Measurements from ENCODE around the gene TRAF4.

Gene TRAF4

DNA sequence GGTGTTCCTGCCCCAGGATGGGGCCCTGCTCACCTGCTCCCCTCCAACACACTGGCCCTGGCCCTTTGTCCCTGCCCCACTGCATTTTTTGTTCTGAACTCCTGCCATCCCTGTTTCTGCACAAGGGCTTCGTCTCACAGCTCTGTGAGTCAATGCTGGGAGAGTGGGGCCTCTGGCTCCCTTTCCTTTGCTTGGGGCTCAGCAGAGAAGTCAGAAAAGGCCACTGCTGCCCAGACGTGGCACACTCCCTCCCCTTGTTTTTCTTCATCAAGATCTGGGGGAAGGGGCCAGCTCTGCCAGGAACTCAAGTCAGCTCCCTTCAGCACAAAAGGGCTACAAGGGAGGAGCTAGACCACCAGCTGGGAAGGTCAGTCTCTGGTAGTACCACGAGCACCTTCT is 41.1 kb upstream of the TRAF4 start:
- DNase-seq (ENCODE audit: extremely low spot score): no peak
- POLR2A ChIA-PET: interaction anchor here (1.0 to 15.7 kb wide), 4 partner anchors 8 to 41 kb away, joined by 3 to 309 read pairs (median 14); partner anchors contain the start of genes NEK8, PROCA1, RPL23A and SDF2
- CTCF ChIA-PET: interaction anchor here (0.8 kb wide), 1 partner anchor 59 kb away, joined by 3 read pairs; no protein-coding TSS in a partner anchor
- TF ChIP-seq FOXA1 (IDR thresholded peaks at IDR 0.05): no peak

DNA sequence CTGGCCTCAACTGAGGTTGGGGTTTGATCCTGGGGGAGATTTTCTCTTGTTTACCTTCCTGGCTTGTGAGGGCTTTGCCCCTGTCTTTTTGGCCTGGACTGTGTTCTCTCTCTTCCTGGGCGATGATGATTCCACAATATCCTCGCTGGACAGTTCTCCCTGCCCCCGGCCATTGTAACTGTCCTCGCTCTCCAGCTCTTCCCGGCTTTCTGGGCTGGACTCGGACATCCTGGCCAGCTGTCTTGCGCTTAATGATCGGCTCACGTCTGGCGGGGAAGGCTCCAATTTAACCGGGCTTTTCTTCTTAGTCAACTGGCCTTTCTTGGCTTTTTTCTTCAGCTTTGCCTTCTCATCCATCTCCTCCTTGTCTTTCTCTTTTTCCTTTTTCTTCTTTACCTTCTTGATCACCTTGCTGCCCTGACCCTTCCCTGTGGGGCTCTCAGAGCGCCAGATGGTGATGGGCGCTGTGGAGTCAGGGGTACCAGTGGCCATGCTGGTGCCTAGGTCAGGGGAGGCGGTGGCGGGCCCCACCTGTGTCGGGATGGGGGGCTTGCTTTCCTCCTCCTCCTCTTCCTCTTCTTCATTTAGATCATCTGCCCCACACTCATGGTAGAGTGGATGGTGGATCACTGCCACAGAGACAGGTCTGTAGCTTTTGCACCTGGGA is 40.1 kb upstream of the TRAF4 start:
- ChIA-PET CTCF (no interaction called here), POLR2A (interaction anchor here (15.7 kb wide), 1 partner anchor 21 kb away, joined by 309 read pairs; the partner anchor contains the start of genes NEK8, RPL23A and TLCD1)
- DNase-seq (ENCODE audit: extremely low spot score): no peak
- TF ChIP-seq LEF1 (IDR thresholded peaks at IDR 0.05; ENCODE audit: borderline replicate concordance) (no peak), FOXA1 (IDR thresholded peaks at IDR 0.05) (no peak), CTBP1 (IDR thresholded peaks at IDR 0.05; ENCODE audit: borderline replicate concordance) (no peak), L3MBTL2 (conservative IDR thresholded peaks at IDR 0.05) (no peak), ZNF384 (IDR thresholded peaks at IDR 0.05) (no peak), SP1 (IDR thresholded peaks at IDR 0.05) (no peak), FOXK2 (IDR thresholded peaks at IDR 0.05) (no peak), BHLHE40 (IDR thresholded peaks at IDR 0.05; ENCODE audit: borderline replicate concordance) (no peak)
- TF ChIP-seq, protein P1, sequence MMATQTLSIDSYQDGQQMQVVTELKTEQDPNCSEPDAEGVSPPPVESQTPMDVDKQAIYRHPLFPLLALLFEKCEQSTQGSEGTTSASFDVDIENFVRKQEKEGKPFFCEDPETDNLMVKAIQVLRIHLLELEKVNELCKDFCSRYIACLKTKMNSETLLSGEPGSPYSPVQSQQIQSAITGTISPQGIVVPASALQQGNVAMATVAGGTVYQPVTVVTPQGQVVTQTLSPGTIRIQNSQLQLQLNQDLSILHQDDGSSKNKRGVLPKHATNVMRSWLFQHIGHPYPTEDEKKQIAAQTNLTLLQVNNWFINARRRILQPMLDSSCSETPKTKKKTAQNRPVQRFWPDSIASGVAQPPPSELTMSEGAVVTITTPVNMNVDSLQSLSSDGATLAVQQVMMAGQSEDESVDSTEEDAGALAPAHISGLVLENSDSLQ (IDR thresholded peaks at IDR 0.05): no peak

DNA sequence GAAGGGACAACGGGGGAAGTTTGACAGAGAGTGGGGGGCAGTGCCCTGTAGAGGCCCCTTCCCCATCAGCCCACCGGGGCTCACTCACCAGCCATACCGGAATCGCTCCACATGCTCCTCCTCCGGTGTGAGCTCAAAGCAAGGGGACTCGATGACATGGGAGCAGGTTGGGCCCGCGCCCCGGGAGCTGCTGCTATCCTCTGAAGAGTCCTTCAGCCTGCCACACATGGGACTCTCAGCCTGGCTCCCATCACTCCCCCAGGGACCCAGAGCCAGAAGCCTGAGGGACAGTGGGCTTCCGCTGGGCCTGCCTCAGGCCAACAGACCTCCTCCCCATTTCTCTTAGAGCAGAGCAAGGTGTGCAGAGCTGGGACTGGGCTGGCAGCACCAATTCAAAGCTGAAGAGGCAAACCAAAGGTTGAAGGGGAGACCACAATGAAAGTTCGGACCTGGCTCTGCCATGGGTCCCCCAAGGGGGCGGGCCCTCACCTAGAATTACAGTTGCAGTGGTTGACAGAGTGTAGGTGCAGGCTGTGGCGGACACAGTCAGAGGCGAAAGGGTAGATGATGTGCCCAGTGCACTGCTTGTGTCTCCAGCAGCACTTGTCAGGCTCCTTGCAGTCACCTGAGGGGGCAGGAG is 39.5 kb upstream of the TRAF4 start:
- no peak for DNase-seq (ENCODE audit: extremely low spot score)
- ChIA-PET CTCF (interaction anchor here (0.6 kb wide), 1 partner anchor 16 kb away, joined by 3 read pairs; no protein-coding TSS in a partner anchor), POLR2A (interaction anchor here (0.7 to 15.7 kb wide), 2 partner anchors 12 to 20 kb away, joined by 3 to 309 read pairs; partner anchors contain the start of genes NEK8, RPL23A and TLCD1)
- TF ChIP-seq L3MBTL2 (conservative IDR thresholded peaks at IDR 0.05) (no peak), FOXA1 (IDR thresholded peaks at IDR 0.05) (no peak), TARDBP (IDR thresholded peaks at IDR 0.05) (no peak), FOXM1 (IDR thresholded peaks at IDR 0.05; ENCODE audit: borderline replicate concordance) (no peak), BHLHE40 (IDR thresholded peaks at IDR 0.05; ENCODE audit: borderline replicate concordance) (no peak), ELF4 (IDR thresholded peaks at IDR 0.05) (no peak), ZNF384 (IDR thresholded peaks at IDR 0.05) (no peak), SP1 (IDR thresholded peaks at IDR 0.05) (no peak), CTBP1 (IDR thresholded peaks at IDR 0.05; ENCODE audit: borderline replicate concordance) (no peak), FOXK2 (IDR thresholded peaks at IDR 0.05) (no peak), SUZ12 (IDR thresholded peaks at IDR 0.05) (no peak)
- TF ChIP-seq, protein P1 (IDR thresholded peaks at IDR 0.05): no peak

DNA sequence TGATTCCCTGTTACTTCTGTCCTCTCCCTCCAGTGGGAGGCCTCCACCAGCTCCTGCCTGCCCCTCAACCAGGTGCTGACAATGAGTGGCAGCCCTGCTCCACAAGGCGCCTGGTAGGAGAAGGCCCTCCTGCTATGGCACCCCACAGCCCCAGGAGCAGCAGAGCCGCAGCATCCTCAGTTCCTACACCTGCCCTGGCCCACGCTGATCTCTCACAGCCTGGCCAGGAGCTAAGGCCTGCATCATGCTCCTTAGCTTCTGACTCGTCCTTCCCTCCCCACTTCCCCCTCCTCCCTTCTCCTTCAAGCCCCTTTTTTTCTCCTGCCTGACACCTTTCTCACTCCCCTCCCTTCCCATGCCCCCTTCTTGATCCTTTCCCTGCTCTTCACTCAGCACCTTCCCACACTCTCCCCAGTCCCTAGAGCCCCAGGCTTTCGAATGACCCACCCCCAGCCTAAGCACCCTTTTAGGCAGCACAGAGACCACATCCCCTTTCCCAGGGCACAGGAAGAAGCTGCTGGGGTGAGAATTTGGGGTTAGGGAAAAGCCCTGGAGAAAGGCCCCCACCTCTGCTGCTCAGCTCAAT is 38.6 kb upstream of the TRAF4 start:
- TF ChIP-seq NFRKB (IDR thresholded peaks at IDR 0.05) (no peak), BHLHE40 (IDR thresholded peaks at IDR 0.05; ENCODE audit: borderline replicate concordance) (no peak), FOXK2 (IDR thresholded peaks at IDR 0.05) (no peak), FOXA1 (IDR thresholded peaks at IDR 0.05) (no peak), ARNT (IDR thresholded peaks at IDR 0.05) (no peak), L3MBTL2 (conservative IDR thresholded peaks at IDR 0.05) (no peak), LEF1 (IDR thresholded peaks at IDR 0.05; ENCODE audit: borderline replicate concordance) (no peak), HDGF (IDR thresholded peaks at IDR 0.05; ENCODE audit: borderline replicate concordance) (no peak), SUZ12 (IDR thresholded peaks at IDR 0.05) (no peak), CTBP1 (IDR thresholded peaks at IDR 0.05; ENCODE audit: borderline replicate concordance) (no peak), SP1 (IDR thresholded peaks at IDR 0.05) (no peak), ELF4 (IDR thresholded peaks at IDR 0.05) (no peak), ZNF384 (IDR thresholded peaks at IDR 0.05) (no peak), TARDBP (IDR thresholded peaks at IDR 0.05) (no peak), FOXM1 (IDR thresholded peaks at IDR 0.05; ENCODE audit: borderline replicate concordance) (no peak)
- TF ChIP-seq, protein P1 (IDR thresholded peaks at IDR 0.05): no peak
- ChIA-PET POLR2A (interaction anchor here (15.7 kb wide), 1 partner anchor 19 kb away, joined by 309 read pairs; the partner anchor contains the start of genes NEK8, RPL23A and TLCD1), CTCF (interaction anchor here (0.6 kb wide), 1 partner anchor 23 kb away, joined by 3 read pairs; no protein-coding TSS in a partner anchor)
- no peak for DNase-seq (ENCODE audit: extremely low spot score)

DNA sequence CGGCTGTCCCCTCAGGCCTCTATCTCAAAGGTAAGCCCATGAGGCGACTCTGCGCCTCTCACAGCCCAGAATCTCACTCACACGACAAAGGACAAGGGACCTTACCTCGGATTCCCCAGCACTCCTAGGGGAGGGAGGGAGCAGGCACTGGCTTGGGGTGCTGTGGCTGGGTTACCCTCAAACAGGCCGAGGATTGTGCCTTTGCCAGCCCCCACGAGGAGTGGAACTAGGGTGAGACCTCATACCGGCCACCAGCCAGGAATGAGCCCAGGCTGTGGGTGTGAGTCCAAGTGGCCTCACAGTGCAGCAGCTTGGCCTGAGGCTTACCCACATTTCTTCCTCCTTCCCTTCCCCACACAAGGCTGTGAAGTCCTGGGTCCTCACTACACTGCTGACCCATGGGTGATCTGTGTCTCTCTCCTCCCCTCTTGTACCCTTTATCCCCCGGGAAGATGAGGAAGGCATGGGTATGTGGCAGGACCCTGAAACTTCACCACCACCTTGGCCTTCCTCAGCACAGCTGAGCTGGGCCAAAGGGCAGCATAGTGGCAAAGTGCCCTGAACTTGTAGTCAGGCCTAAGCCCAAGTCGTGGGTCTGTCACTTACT is 38.0 kb upstream of the TRAF4 start:
- no peak for DNase-seq (ENCODE audit: extremely low spot score)
- ChIA-PET CTCF (interaction anchor here (0.6 kb wide), 1 partner anchor 22 kb away, joined by 3 read pairs; no protein-coding TSS in a partner anchor), POLR2A (interaction anchor here (1.1 to 15.7 kb wide), 3 partner anchors 10 to 44 kb away, joined by 3 to 309 read pairs (median 3); partner anchors contain the start of genes NEK8, RPL23A, SDF2 and SUPT6H)
- TF ChIP-seq NFRKB (IDR thresholded peaks at IDR 0.05) (no peak), CTBP1 (IDR thresholded peaks at IDR 0.05; ENCODE audit: borderline replicate concordance) (no peak), LEF1 (IDR thresholded peaks at IDR 0.05; ENCODE audit: borderline replicate concordance) (no peak), SUZ12 (IDR thresholded peaks at IDR 0.05) (no peak), SP1 (IDR thresholded peaks at IDR 0.05) (no peak), FOXA1 (IDR thresholded peaks at IDR 0.05) (no peak), FOXM1 (IDR thresholded peaks at IDR 0.05; ENCODE audit: borderline replicate concordance) (no peak), ZNF384 (IDR thresholded peaks at IDR 0.05) (no peak), L3MBTL2 (conservative IDR thresholded peaks at IDR 0.05) (no peak), TARDBP (IDR thresholded peaks at IDR 0.05) (no peak), FOXK2 (IDR thresholded peaks at IDR 0.05) (no peak), HDGF (IDR thresholded peaks at IDR 0.05; ENCODE audit: borderline replicate concordance) (no peak), BHLHE40 (IDR thresholded peaks at IDR 0.05; ENCODE audit: borderline replicate concordance) (no peak), ELF4 (IDR thresholded peaks at IDR 0.05) (no peak), ARNT (IDR thresholded peaks at IDR 0.05) (no peak)
- TF ChIP-seq, protein P1 (IDR thresholded peaks at IDR 0.05): no peak

All from HEK293T (cell line).